ENCODE measurements around the gene TESMIN.

DNA sequence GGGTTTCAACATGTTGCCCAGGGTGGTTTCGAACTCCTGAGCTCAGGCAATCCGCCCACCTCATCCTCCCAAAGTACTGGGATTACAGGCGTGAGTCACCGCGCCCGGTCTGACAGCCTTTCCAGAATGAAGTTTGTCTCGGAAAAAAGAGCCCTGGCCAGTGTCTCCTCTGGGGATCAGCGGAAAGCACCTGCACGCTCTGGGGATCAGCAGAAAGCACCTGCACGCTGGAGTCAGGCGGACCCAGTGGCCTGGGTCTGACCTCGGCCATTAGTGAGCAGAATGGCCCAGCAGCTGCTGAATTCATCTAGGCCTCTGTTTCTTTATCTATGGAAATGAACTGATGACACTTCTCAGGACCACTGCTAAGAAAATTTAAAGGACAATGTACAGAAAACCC, 10.5 kb upstream of the TESMIN start:
- TF ChIP-seq CTCF (IDR thresholded peaks at IDR 0.05) (no peak), POLR2AphosphoS5 (IDR thresholded peaks at IDR 0.05) (no peak)
